ENCODE results near the gene SEPTIN8. TPM values are rescaled to one million over a fixed set of nuclear protein-coding genes. Genes with fewer than 3 reads are reported as not detected.

The SEPTIN8 gene
- total and polyA plus RNA-seq, 10 of the 15 experiments (the other 5 are each of a cell fraction or from before 2014, with no cell fraction given): 6.1 to 96.1 (median 29.4) TPM

GRCh38 chr5:132764051-132764450, 13.0 kb downstream of the SEPTIN8 start:
- ATAC-seq: no peak
- Histone ChIP-seq H3K4me3 (no peak overlapping the region), H3K9ac (ENCODE audit: control insufficient read depth, insufficient read depth, low read length) (no peak overlapping the region), H3K36me3 (ENCODE audit: control insufficient read depth in 2 of 2, insufficient read depth in 2 of 2, low read length in 1 of 2) (peaks cover 6 to 25% of the 10 kb centered on the region in 2 experiments), H3K27ac (ENCODE audit: control insufficient read depth, insufficient read depth) (no peak overlapping the region), H4K20me1 (ENCODE audit: control insufficient read depth, insufficient read depth) (no peaks in the 10 kb centered on the region), H3K4me1 (ENCODE audit: control insufficient read depth, insufficient read depth, low read length) (no peaks in the 10 kb centered on the region), H3K79me2 (ENCODE audit: control insufficient read depth, insufficient read depth, low read length) (no peaks in the 10 kb centered on the region), H2AFZ (ENCODE audit: control insufficient read depth, low read depth, low read length) (no peak overlapping the region), H3K27me3 (replicated peaks in 1 of 2; ENCODE audit: control insufficient read depth in 2 of 2, insufficient read depth in 2 of 2, low read length in 1 of 2) (no peaks in the 10 kb centered on the region), H3K9me3 (replicated peaks; ENCODE audit: control insufficient read depth, insufficient read depth, low read length) (no peaks in the 10 kb centered on the region), H3K4me2 (ENCODE audit: control insufficient read depth, insufficient read depth) (no peak overlapping the region)
- ChIA-PET CTCF (interaction anchor here (0.6 to 1.2 kb wide), 3 partner anchors 11 to 56 kb away, joined by 3 read pairs; no protein-coding TSS in a partner anchor), POLR2A (no interaction called here), SMC1A (ENCODE audit: uncharacterized antibody, unreplicated experiment) (interaction anchor here (2.0 to 2.3 kb wide), 2 partner anchors 9 to 10 kb away, joined by 7 to 8 read pairs; no protein-coding TSS in a partner anchor), RAD21 (ENCODE audit: unreplicated experiment) (no interaction called here)
- intact Hi-C loops (cut with micrococcal nuclease; ENCODE audit: unreplicated experiment) (no loop called here), in situ Hi-C loops (cut with MboI) (no loop called here)
- no peak for DNase-seq (ENCODE audit: low read depth, low spot score)
- BruUV-seq (replicated peaks): no TSS peak
- TF ChIP-seq ZNF384 (IDR thresholded peaks at IDR 0.05; ENCODE audit: borderline replicate concordance, low read depth, low read length) (no peak), CHD1 (IDR thresholded peaks at IDR 0.05; ENCODE audit: low read depth, low read length) (no peak), CREB1 (IDR thresholded peaks at IDR 0.05; ENCODE audit: low read depth) (no peak), TBL1XR1 (IDR thresholded peaks at IDR 0.05; ENCODE audit: low read depth, low read length) (no peak), ELK1 (IDR thresholded peaks at IDR 0.05; ENCODE audit: low read depth, low read length) (no peak), NR2F1 (conservative IDR thresholded peaks at IDR 0.05) (no peak), SUZ12 (IDR thresholded peaks at IDR 0.05; ENCODE audit: unreplicated experiment) (no peak), CUX1 (IDR thresholded peaks at IDR 0.05; ENCODE audit: insufficient replicate concordance, low read depth, low read length) (no peak), MXI1 (IDR thresholded peaks at IDR 0.05; ENCODE audit: low read depth, low read length) (no peak), ZNF217 (IDR thresholded peaks at IDR 0.05) (no peak), JUNB (IDR thresholded peaks at IDR 0.05) (no peak), ZBTB33 (IDR thresholded peaks at IDR 0.05) (no peak), POLR2AphosphoS2 (IDR thresholded peaks at IDR 0.05; ENCODE audit: low read depth, low read length) (no peak)
- FAIRE-seq: no peak
- 94% methylated on average over 10 of the region's 10 CpGs for WGBS (ENCODE audit: insufficient coverage, insufficient replicate concordance, low lambda C conversion rate, missing lambda C conversion rate)

Measured in GM12878 (cell line).